IMR-90 (cell line): ENCODE measurements around the gene ZDHHC7. TPM values are rescaled to one million over a fixed set of nuclear protein-coding genes. Genes with fewer than 3 reads are reported as not detected.

Source experiments
- ATAC-seq: fragments of 200-7000 bp; cut with Tn5 transposase; 2 replicates; pipeline ENCODE4 v1.9.1; 2020; ENCODE audit warnings: low read depth, mild to moderate bottlenecking, moderate library complexity
- BruUV-seq: library from RNA; stranded (reverse); fragments of 400-500 nt; replicated peaks from 2 replicates; lab custom pipeline; 2021; lab: Mats Ljungman, UMichigan
- CTCF ChIA-PET: fragments of 300-600 bp; formaldehyde crosslinking; extraction: SDS; loops from one replicate; lab custom pipeline; 2021; ENCODE audit warnings: antibody characterized with exemption; lab: Yijun Ruan, JAX
- POLR2A ChIA-PET: fragments of 300-600 bp; sonication (Branson Sonifier 250); formaldehyde crosslinking; loops from one replicate; lab custom pipeline; 2022; ENCODE audit warnings: antibody characterized with exemption; ENCODE audit not compliant: unreplicated experiment; lab: Charles Lee
- DNase-seq: peaks from one replicate; pipeline ENCODE4 v3.0.0; 2013
- H2AFZ ChIP-seq: replicated peaks from 2 replicates; pipeline ENCODE3; 2013; ENCODE audit warnings: low read length, mild to moderate bottlenecking; ENCODE audit not compliant: poor library complexity
- H2AK5ac ChIP-seq: 2 replicates; pipeline ENCODE4 v1.6.1; 2013; ENCODE audit warnings: low read depth, low read length, inconsistent platforms
- H2AK9ac ChIP-seq: replicated peaks from 2 replicates; pipeline ENCODE3; 2013; ENCODE audit warnings: mild to moderate bottlenecking, low read depth, low read length, moderate library complexity; ENCODE audit not compliant: poor library complexity
- H2BK120ac ChIP-seq: 2 replicates; pipeline ENCODE4 v1.6.1; 2013; ENCODE audit warnings: low read depth, low read length, inconsistent platforms
- H2BK15ac ChIP-seq: 3 replicates; pipeline ENCODE4 v1.6.1; 2013; ENCODE audit warnings: low read depth, low read length, inconsistent platforms
- H2BK20ac ChIP-seq: 2 replicates; pipeline ENCODE4 v1.6.1; 2013; ENCODE audit warnings: low read depth, mild to moderate bottlenecking, inconsistent platforms, low read length, moderate library complexity
- H2BK5ac ChIP-seq: 2 replicates; pipeline ENCODE4 v1.6.1; 2013; ENCODE audit warnings: mild to moderate bottlenecking, low read depth, low read length, inconsistent platforms; ENCODE audit not compliant: poor library complexity, severe bottlenecking
- H3K14ac ChIP-seq: replicated peaks from 2 replicates; pipeline ENCODE4 v1.6.1; 2013; ENCODE audit warnings: low read depth, low read length, inconsistent platforms
- H3K18ac ChIP-seq: 2 replicates; pipeline ENCODE4 v1.6.1; 2013; ENCODE audit warnings: low read depth, low read length, control low read depth
- H3K23ac ChIP-seq: 2 replicates; pipeline ENCODE4 v1.6.1; 2013; ENCODE audit warnings: low read depth, low read length, inconsistent platforms
- H3K27ac ChIP-seq: 2 replicates; pipeline ENCODE4 v1.5.1; 2013; ENCODE audit warnings: mild to moderate bottlenecking, control low read depth, low read length; ENCODE audit not compliant: insufficient read depth
- H3K27me3 ChIP-seq: 2 replicates; pipeline ENCODE4 v1.6.1; 2013; ENCODE audit warnings: low read length; ENCODE audit not compliant: control insufficient read depth, insufficient read depth
- H3K36me3 ChIP-seq: 2 replicates; pipeline ENCODE4 v1.6.1; 2013; ENCODE audit warnings: low read length, mixed read lengths; ENCODE audit not compliant: control insufficient read depth, insufficient read depth
- H3K4ac ChIP-seq: 2 replicates; pipeline ENCODE4 v1.6.1; 2013; ENCODE audit warnings: low read depth, low read length, inconsistent platforms
- H3K4me1 ChIP-seq: 2 replicates; pipeline ENCODE4 v1.6.1; 2013; ENCODE audit warnings: low read length, mixed read lengths; ENCODE audit not compliant: control insufficient read depth, insufficient read depth
- H3K4me2 ChIP-seq: 2 replicates; pipeline ENCODE4 v1.6.1; 2013; ENCODE audit warnings: low read depth, mild to moderate bottlenecking, control low read depth, low read length, moderate library complexity
- H3K4me3 ChIP-seq: 2 replicates; pipeline ENCODE4 v1.5.1; 2013; ENCODE audit warnings: low read depth, mild to moderate bottlenecking, control low read depth, low read length, moderate library complexity; ENCODE audit not compliant: insufficient read depth
- H3K56ac ChIP-seq: 2 replicates; pipeline ENCODE4 v1.6.1; 2013; ENCODE audit warnings: low read length, inconsistent platforms; ENCODE audit not compliant: insufficient read depth; ENCODE audit errors: extremely low read depth
- H3K79me1 ChIP-seq, 2 experiments: 2 replicates each; pipeline ENCODE4 v1.6.1; 2013; ENCODE audit warnings: low read length in 2 of 2, inconsistent platforms in 1 of 2, low read depth in 1 of 2
- H3K9ac ChIP-seq: 2 replicates; pipeline ENCODE4 v1.6.1; 2013; ENCODE audit warnings: low read depth, low read length, control low read depth
- H3K9me1 ChIP-seq: 2 replicates; pipeline ENCODE4 v1.6.1; 2013; ENCODE audit warnings: low read length, inconsistent platforms; ENCODE audit not compliant: insufficient read depth
- H3K9me3 ChIP-seq: 2 replicates; pipeline ENCODE4 v1.6.1; 2013; ENCODE audit warnings: low read length; ENCODE audit not compliant: control insufficient read depth, insufficient read depth
- H4K20me1 ChIP-seq: 2 replicates; pipeline ENCODE4 v1.6.1; 2013; ENCODE audit warnings: low read length, inconsistent platforms; ENCODE audit not compliant: insufficient read depth
- H4K5ac ChIP-seq: 2 replicates; pipeline ENCODE4 v1.6.1; 2013; ENCODE audit warnings: mild to moderate bottlenecking, low read depth, low read length, control low read depth
- H4K8ac ChIP-seq, 2 experiments: 2 replicates each; pipeline ENCODE4 v1.6.1; 2013; ENCODE audit warnings: low read depth in 2 of 2, low read length in 2 of 2, control low read depth in 1 of 2, inconsistent platforms in 1 of 2
- H4K91ac ChIP-seq: 2 replicates; pipeline ENCODE4 v1.6.1; 2013; ENCODE audit warnings: low read depth, low read length, inconsistent platforms; ENCODE audit not compliant: insufficient read depth
- BHLHE40 ChIP-seq: fragments of 150-350 bp; IDR thresholded peaks from 2 replicates; pipeline ENCODE4 v1.6.1; 2016; ENCODE audit warnings: mild to moderate bottlenecking, low read depth, low read length
- CEBPB ChIP-seq: IDR thresholded peaks from 2 replicates; pipeline ENCODE4 v1.6.1; 2012; ENCODE audit warnings: low read depth, low read length, improper control_type of control experiment
- CHD1 ChIP-seq: IDR thresholded peaks from 2 replicates; pipeline ENCODE4 v1.6.1; 2012; ENCODE audit warnings: low read depth, low read length, improper control_type of control experiment
- CTCF ChIP-seq: conservative IDR thresholded peaks from 2 replicates; pipeline ENCODE4 v1.5.1; 2012; ENCODE audit warnings: mild to moderate bottlenecking, low read depth, low read length, improper control_type of control experiment
- ELK1 ChIP-seq: fragments of 150-350 bp; IDR thresholded peaks from 2 replicates; pipeline ENCODE4 v1.6.1; 2016; ENCODE audit warnings: low read depth, mild to moderate bottlenecking, low read length, moderate library complexity, borderline replicate concordance
- FOS ChIP-seq: fragments of 150-350 bp; IDR thresholded peaks from 2 replicates; pipeline ENCODE4 v1.6.1; 2016; ENCODE audit warnings: low read depth, low read length
- MAFK ChIP-seq: IDR thresholded peaks from 2 replicates; pipeline ENCODE4 v1.6.1; 2012; ENCODE audit warnings: low read depth, low read length, improper control_type of control experiment
- MAZ ChIP-seq: IDR thresholded peaks from 2 replicates; pipeline ENCODE4 v1.6.1; 2012; ENCODE audit warnings: low read depth, mild to moderate bottlenecking, low read length, improper control_type of control experiment, moderate library complexity, borderline replicate concordance
- MXI1 ChIP-seq: IDR thresholded peaks from 2 replicates; pipeline ENCODE4 v1.6.1; 2012; ENCODE audit warnings: low read depth, mild to moderate bottlenecking, low read length, moderate library complexity, borderline replicate concordance
- NFE2L2 ChIP-seq: fragments of 150-350 bp; IDR thresholded peaks from 2 replicates; pipeline ENCODE4 v1.6.1; 2016; ENCODE audit warnings: low read depth, mild to moderate bottlenecking, low read length
- POLR2A ChIP-seq: IDR thresholded peaks from 2 replicates; pipeline ENCODE4 v1.6.1; 2012; ENCODE audit warnings: mild to moderate bottlenecking, low read depth, low read length
- RAD21 ChIP-seq: IDR thresholded peaks from 2 replicates; pipeline ENCODE4 v1.6.1; 2012; ENCODE audit warnings: low read length, improper control_type of control experiment
- RCOR1 ChIP-seq: IDR thresholded peaks from 2 replicates; pipeline ENCODE4 v1.6.1; 2012; ENCODE audit warnings: mild to moderate bottlenecking, low read length, improper control_type of control experiment; ENCODE audit not compliant: insufficient replicate concordance
- RFX5 ChIP-seq: IDR thresholded peaks from 2 replicates; pipeline ENCODE4 v1.8.0; 2012; ENCODE audit warnings: low read depth, mild to moderate bottlenecking, low read length, moderate library complexity
- SMC3 ChIP-seq: fragments of 150-350 bp; IDR thresholded peaks from 2 replicates; pipeline ENCODE4 v1.6.1; 2016; ENCODE audit warnings: low read depth, mild to moderate bottlenecking, antibody characterized with exemption, low read length, moderate library complexity
- USF2 ChIP-seq: fragments of 150-350 bp; IDR thresholded peaks from 2 replicates; pipeline ENCODE4 v1.6.1; 2017; ENCODE audit warnings: mild to moderate bottlenecking, antibody characterized with exemption, low read length, low read depth
- WGBS, 2 experiments: methylation state at CpG; one replicate each; pipeline versions ENCODE4 v1.1.5 to v1.1.7; 2013; ENCODE audit warnings: missing lambda C conversion rate in 2 of 2; ENCODE audit not compliant: insufficient read length in 1 of 2; ENCODE audit errors: extremely low coverage in 2 of 2; 5-methylcytosine and 5-hydroxymethylcytosine counted together
- dilution Hi-C: fragments of 300-500 bp; cut with HindIII; formaldehyde crosslinking; loops from one replicate; pipeline ENCODE4 v1.14.3; 2018; ENCODE audit warnings: low sequenced_read_pairs; ENCODE audit not compliant: unreplicated experiment
- in situ Hi-C: fragments of 300-500 bp; cut with MboI; formaldehyde crosslinking; loops from 3 replicates; pipeline ENCODE4 v1.14.3; 2019; ENCODE audit warnings: low sequenced_read_pairs, inconsistent platforms, mixed read lengths
- intact Hi-C: fragments of 100-400 bp; cut with micrococcal nuclease; formaldehyde crosslinking; loops from 2 replicates; pipeline ENCODE4 v1.10.0; 2022
- polyA plus RNA-seq, 3 experiments: library from polyadenylated mRNA; depleted of rRNA; stranded (reverse); fragments of >200 nt; gene quantifications; 2 replicates each; pipeline ENCODE4 v1.2.3, GENCODE V29; 2012; ENCODE audit warnings: low replicate concordance in 1 of 3
- total RNA-seq: library from RNA; depleted of rRNA; stranded (reverse); fragments of >200 nt; gene quantifications from 2 replicates; pipeline ENCODE4 v1.2.3, GENCODE V29; 2012

The ZDHHC7 gene
- total and polyA plus RNA-seq, 2 of the 4 experiments (the other 2 are of a cell fraction): 80.1 to 97.1 TPM

- POLR2A ChIA-PET: no interaction called here
- Histone ChIP-seq H4K20me1 (no peaks in the 10 kb centered on the region; the same call in 1 of the 2 replicates), H3K79me1 (no peaks in the 10 kb centered on the region), H2AFZ (no peak overlapping the region), H2BK15ac (no peak overlapping the region), H3K4me3 (no peak overlapping the region), H3K9me1 (no peaks in the 10 kb centered on the region; the same call in 1 of the 2 replicates), H3K56ac (no peak overlapping the region), H2AK9ac (no peak overlapping the region), H3K4ac (no peak overlapping the region), H2BK20ac (no peak overlapping the region), H3K18ac (no peak overlapping the region), H3K36me3 (no peaks in the 10 kb centered on the region), H4K8ac (no peak overlapping the region), H3K9ac (no peak overlapping the region), H3K9me3 (no peaks in the 10 kb centered on the region), H4K5ac (no peak overlapping the region), H3K27me3 (no peaks in the 10 kb centered on the region), H2BK5ac (no peak overlapping the region), H3K27ac (no peak overlapping the region), H2AK5ac (no peak overlapping the region), H2BK120ac (no peak overlapping the region), H3K23ac (no peak overlapping the region), H3K4me2 (no peak overlapping the region), H3K4me1 (peaks cover 2% of the 10 kb centered on the region; the same call in 1 of the 2 replicates), H4K91ac (no peak overlapping the region), H3K14ac (no peak overlapping the region)
- no peak for DNase-seq
- in situ Hi-C loops: no loop called here
- WGBS, 2 experiments: no CpG with 5 or more reads among the region's 8 CpGs
- dilution Hi-C loops: no loop called here
- no TSS peak for BruUV-seq
- CTCF ChIA-PET: no interaction called here
- ATAC-seq: no peak
- intact Hi-C loops: no loop called here
- TF ChIP-seq POLR2A (no peak), RFX5 (no peak), CEBPB (no peak), RCOR1 (no peak), MXI1 (no peak), RAD21 (no peak), NFE2L2 (no peak), CTCF (no peak), ELK1 (no peak), BHLHE40 (no peak), MAZ (no peak), CHD1 (no peak), MAFK (no peak), FOS (no peak), SMC3 (no peak), USF2 (no peak)
Observed at GRCh38 chr16:85017633-85018032, 6.3 kb upstream of the ZDHHC7 start.
